GM12878 (cell line): ENCODE measurements around the gene MCC. TPM values are rescaled to one million over a fixed set of nuclear protein-coding genes. Genes with fewer than 3 reads are reported as not detected.

Experiments
- CBX5 ChIP-seq: sonication (generic); IDR thresholded peaks from 2 replicates; pipeline ENCODE4 v1.6.1; 2016; ENCODE audit warnings: low read depth, moderate library complexity, mild to moderate bottlenecking, inconsistent platforms
- CHD2 ChIP-seq: IDR thresholded peaks from 2 replicates; pipeline ENCODE4 v1.6.1; 2011; ENCODE audit warnings: low read depth, low read length, improper control_type of control experiment, borderline replicate concordance
- DPF2 ChIP-seq: fragments of 450-650 bp; IDR thresholded peaks from 2 replicates; pipeline ENCODE4 v1.6.1; 2017; ENCODE audit warnings: mild to moderate bottlenecking
- HDGF ChIP-seq: fragments of 450-650 bp; IDR thresholded peaks from 2 replicates; pipeline ENCODE4 v1.6.1; 2016; ENCODE audit warnings: antibody characterized with exemption
- IRF4 ChIP-seq: IDR thresholded peaks from 2 replicates; pipeline ENCODE4 v1.6.1; 2011; ENCODE audit warnings: low read depth, low read length
- JUNB ChIP-seq: IDR thresholded peaks from 2 replicates; pipeline ENCODE4 v1.6.1; 2016; ENCODE audit warnings: antibody characterized with exemption, mild to moderate bottlenecking
- RBBP5 ChIP-seq: fragments of 200-600 bp; sonication (generic); conservative IDR thresholded peaks from 2 replicates; pipeline ENCODE4 v1.6.1; 2016
- SIX5 ChIP-seq: IDR thresholded peaks from 2 replicates; pipeline ENCODE4 v1.6.1; 2011; ENCODE audit warnings: mild to moderate bottlenecking, low read depth, low read length, moderate library complexity; ENCODE audit not compliant: severe bottlenecking
- YY1 ChIP-seq: IDR thresholded peaks from 2 replicates; pipeline ENCODE4 v1.6.1; 2011; ENCODE audit warnings: low read depth, mild to moderate bottlenecking, low read length
- ZNF592 ChIP-seq: fragments of 450-650 bp; IDR thresholded peaks from 2 replicates; pipeline ENCODE4 v1.6.1; 2017; ENCODE audit warnings: mild to moderate bottlenecking, moderate library complexity
- polyA plus RNA-seq, 11 experiments: library from polyadenylated mRNA; depleted of rRNA in 4 of 11; unstranded in 6 of 11; stranded (reverse) in 5 of 11; fragments of >200 nt; fragmentation: Nextera tagmentation in 4 of 11; fragmentation: Illumina TruSeq in 1 of 11; extraction: Ambion mirVana in 4 of 11; extraction: Trizol in 1 of 11; gene quantifications; 1 replicate in 1 of 11; 2 replicates in 10 of 11; pipeline versions ENCODE4 v1.2.1 to v1.2.3, GENCODE V29; 2011 to 2016; ENCODE audit warnings: inconsistent platforms in 2 of 11, missing spikeins in 2 of 11, low read depth in 1 of 11
- total RNA-seq, 4 experiments: library from RNA; depleted of rRNA in 3 of 4; stranded (reverse); fragments of >200 nt in 3 of 4; fragmentation: Illumina TruSeq in 1 of 4; extraction: Trizol in 1 of 4; gene quantifications; 2 replicates each; pipeline versions ENCODE4 v1.2.1 to v1.2.3, GENCODE V29; 2013 to 2021
- TF ChIP-seq, protein P1 (sequence below): fragments of 450-650 bp; IDR thresholded peaks from 2 replicates; pipeline ENCODE4 v1.6.1; 2014; ENCODE audit warnings: mild to moderate bottlenecking

The MCC gene
- total and polyA plus RNA-seq, 10 of the 15 experiments (the other 5 are each of a cell fraction or from before 2014, with no cell fraction given) = 0.03 to 0.86 (median 0.16) TPM

DNA sequence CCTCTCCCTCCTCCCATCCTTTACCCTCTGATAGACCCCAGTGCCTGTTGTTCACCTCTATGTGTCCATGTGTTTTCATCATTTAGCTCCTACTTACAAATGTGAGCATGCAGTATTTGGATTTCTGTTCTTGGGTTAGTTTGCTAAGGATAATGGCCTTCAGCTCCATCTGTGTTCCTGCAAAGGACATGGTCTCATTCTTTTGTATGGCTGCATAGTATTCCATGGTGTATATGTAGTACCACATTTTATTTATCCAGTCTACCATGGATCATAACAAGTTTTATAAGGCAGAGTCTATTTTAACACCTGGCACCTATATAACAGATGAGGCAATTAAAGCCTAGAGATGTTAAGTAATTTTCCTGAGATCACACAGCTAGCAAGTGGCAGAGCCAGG lies 32.6 kb upstream of the MCC start (continued):
- TF ChIP-seq ZNF592 (no peak), CHD2 (no peak), SIX5 (no peak), DPF2 (no peak), YY1 (no peak), IRF4 (no peak), HDGF (no peak), JUNB (no peak), RBBP5 (no peak), CBX5 (no peak)
- TF ChIP-seq, protein P1, sequence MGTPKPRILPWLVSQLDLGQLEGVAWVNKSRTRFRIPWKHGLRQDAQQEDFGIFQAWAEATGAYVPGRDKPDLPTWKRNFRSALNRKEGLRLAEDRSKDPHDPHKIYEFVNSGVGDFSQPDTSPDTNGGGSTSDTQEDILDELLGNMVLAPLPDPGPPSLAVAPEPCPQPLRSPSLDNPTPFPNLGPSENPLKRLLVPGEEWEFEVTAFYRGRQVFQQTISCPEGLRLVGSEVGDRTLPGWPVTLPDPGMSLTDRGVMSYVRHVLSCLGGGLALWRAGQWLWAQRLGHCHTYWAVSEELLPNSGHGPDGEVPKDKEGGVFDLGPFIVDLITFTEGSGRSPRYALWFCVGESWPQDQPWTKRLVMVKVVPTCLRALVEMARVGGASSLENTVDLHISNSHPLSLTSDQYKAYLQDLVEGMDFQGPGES = no peak
- TF ChIP-seq, all 136 proteins: peak for 0
